ENCODE data around the gene TANGO2.

The TANGO2 gene

GRCh38 chr22:20020533-20021195 lies at the start of gene TANGO2:
TANGO2 (plus strand) TSS chr22:20021110; CDS start chr22:20036799, 15,689 bp downstream.
- DNase-seq, result peak; percentile 90

- DNase-seq, result no peak
Observed at GRCh38 chr22:19971276-19972124, 49.4 kb upstream of the TANGO2 start.

- no peak for DNase-seq
Observed at GRCh38 chr22:19972251-19972650, 48.7 kb upstream of the TANGO2 start.

GRCh38 chr22:19972652-19973550 lies 48.0 kb upstream of the TANGO2 start:
- no peak for DNase-seq

DNA sequence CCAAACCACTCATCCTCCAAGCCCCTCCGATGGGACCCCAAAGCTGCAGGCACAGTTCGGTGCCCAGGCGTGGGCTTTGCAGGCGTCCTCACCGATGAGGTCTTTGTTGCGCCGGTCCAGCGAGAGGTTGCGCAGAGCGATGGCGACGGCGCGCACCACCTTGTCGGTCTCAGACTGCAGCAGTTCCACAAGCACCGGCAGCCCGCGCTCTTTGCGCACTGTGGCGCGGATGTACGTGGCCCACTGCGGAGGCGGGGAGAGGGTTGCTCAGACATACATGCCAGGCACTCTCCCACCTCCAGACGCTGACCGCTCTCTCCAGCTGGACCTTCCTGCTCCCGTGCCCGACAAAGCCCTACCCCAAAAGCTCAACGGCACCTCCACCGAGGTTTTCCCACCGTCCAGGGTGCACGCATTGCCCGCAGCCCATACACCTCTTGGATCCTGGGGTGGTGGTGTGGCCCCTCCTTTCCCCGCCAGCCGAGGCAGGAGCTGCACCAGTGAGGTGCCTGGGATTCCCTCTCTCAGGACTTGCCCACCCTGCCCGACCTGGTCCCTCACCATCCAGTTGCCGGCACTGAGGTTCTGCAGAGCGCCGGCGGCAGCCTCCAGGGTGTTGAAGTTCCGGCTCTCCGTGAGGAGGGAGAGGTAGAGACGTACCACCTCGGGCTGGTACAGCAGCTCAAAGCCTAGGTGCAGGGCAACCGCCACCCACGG lies 47.2 kb upstream of the TANGO2 start:
- DNase-seq, result no peak

DNA sequence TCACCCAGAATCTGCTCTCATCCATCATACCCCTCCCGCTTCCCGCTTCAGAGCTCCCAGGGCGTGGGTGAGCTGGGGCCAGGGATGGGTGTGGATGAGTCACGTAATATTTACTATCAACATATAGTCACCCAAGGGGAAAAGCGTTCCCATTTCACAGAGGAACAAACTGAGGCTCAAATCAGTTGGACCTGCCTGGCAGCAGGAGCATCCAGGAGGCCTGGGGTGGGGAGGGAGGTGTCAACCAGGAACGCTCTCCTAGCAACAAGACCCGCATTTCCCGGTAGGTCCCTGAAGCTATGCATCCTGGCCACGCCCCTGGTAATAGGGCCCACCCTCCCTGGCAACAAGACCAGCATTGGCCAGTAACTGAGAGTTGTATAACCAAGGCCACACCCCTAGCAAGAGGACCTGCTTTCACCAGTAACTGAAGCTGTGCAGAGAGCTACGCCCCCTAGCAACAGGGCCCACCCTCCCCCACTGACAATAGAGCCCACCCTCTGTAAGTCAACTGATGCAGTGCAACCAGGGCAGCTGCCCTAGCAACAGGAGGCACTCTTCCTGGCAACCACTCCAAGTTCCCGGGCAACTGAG lies 46.5 kb upstream of the TANGO2 start:
- peak; percentile 86 for DNase-seq

- DNase-seq, result peak; percentile 61
Observed at GRCh38 chr22:19974935-19975706, 45.8 kb upstream of the TANGO2 start.

DNA sequence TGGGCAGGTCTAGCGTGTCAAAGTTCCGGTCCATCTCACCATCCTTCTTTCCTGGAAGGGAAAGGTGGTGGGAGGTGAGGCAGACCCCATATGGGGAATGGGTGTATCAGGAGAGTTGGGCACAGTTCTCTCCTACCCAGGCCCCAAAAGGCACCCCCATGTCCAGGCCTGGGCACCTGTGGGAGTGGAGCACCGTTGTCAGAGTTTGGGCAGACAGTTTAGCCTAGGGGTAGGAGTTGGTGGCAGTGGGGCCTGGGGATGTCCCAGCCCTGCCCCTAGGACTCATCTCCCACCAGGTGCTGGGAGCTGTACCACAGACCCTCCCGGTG lies 45.2 kb upstream of the TANGO2 start:
- DNase-seq, result no peak

- DNase-seq, result no peak
Observed at GRCh38 chr22:19976671-19977070, 44.2 kb upstream of the TANGO2 start.

DNA sequence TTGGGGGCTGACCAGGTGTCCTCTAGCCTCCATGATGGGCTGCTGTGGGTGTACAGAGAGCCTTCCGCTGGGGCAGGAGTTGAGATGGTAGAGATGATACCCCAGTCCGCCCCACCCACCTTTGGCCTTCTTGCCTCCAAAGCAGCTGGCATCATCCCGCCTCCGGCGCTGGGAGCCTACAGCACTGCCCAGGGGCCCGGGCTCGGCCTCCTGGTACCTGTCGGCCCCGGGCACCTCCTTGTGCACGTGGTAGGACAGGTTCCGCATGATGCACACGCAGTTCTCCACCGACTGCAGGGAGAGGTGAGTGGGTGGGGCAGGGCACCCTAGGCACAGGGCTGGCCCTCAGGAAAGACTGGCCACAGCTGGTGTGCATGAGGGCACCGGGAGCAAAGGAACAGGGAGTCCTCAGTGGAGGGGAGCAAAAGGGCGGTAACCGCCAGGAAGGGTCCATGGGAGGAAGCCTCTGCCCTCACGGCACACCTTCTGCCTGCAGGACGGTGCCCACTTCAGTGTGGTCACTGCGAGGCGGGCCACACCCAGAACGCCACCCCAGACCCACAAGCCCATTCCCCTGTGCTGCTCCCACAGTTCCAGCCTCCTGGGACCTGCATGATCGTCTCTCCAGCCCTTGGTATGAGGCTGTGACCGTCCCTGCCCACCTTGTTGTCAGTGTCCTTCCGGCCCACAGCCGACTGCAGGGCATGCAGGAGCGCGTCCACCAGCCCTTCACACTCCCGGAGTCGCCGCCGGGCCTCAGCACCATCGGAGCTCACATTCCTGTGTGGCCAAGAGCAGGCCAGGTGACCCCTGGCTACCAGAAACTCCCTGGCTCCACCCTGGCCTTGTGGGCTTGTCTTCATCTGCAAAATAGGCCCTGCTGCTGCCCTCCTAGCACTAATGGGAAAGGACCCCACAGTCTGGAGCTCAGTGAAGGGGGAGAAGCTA lies 43.3 kb upstream of the TANGO2 start:
- DNase-seq, result no peak

DNA sequence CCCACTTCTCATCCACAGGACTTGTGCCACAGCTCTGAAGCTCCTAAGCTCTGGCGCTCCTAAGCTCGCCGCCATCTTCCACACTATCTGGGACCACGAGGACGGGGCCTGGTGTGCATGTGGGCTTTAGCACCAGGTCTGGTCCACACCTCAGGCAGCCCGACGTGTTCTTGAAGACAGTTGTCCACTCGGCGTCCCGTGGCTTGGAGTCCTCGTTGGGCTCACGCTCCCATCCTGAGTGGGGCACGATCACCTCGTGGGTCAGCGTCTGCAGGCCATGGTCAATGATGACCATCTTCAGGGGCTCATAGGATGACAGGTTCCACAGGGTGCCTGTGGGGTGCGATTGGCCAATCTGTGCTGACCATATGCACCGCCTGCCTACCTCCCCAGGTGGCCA lies 42.2 kb upstream of the TANGO2 start:
- no peak for DNase-seq

DNA sequence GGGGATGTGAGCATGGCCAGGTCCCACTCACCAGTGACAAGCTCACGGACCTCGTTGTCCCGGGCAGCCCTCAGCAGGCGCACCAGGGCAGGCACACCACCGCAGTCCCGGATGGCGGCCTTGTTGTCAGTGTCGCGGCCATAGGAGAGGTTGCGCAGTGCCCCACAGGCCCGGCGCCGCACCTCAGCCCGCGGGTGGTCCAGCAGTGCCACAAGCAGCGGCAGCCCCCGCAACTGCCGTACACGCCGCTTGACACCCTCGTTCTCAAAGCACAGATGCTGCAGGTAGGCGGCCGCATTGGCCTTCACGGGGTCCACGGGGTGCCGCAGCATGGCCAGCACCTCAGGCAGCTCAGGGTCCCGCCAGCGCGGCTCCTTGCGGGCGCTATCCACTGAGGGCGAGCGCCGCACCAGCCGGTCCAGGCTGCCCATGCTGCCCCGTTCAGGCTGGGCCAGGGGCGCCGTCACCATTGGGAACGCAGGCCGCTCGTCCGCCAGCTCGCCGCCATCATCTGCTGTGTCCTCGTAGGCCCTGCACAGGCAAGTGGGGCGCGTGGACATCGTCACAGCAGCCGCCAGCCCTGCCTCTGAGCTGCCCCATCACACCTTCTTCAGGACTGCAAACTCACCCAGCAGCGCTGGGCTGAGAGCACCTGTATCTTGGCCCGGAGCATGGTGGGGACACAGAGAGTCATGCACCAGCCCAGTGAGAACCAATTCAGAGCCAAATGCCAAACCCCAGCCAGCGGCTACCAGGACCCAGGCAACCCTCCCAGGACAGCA lies 41.0 kb upstream of the TANGO2 start:
- DNase-seq, result no peak

GRCh38 chr22:19980766-19981165 lies 40.1 kb upstream of the TANGO2 start:
- DNase-seq, result no peak

GRCh38 chr22:19981171-19981960 lies 39.5 kb upstream of the TANGO2 start:
- no peak for DNase-seq

GRCh38 chr22:19981961-19982920 lies 38.7 kb upstream of the TANGO2 start:
- no peak for DNase-seq

DNA sequence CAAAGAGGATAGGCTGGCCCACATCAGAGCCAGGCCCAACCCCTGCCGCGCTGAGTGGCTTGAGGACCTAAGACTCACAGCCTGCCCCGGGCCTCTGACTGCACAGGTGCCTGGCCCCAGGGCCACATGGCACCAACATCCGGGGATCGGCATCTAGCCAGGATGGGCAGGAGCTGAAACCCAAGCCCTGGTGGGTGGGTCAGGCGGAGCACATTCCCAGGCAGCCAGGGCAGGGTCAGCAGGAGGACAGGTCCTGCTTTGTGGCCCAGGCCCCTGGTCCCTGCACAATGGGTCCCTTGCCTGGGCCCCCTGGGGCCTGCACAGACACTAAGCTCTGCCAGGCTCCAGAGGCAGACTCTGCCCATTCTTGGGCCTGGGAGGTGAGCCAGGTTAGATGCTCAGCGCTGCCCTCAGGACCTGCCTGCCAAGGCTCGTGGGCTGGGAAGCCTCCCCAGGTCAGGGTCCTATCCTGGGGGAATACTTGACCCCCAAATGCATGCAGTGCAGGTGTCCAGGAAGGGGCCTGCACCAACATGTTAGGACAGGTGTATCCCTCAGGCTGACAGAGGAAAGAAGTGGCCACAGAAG lies 37.8 kb upstream of the TANGO2 start:
- no peak for DNase-seq

DNA sequence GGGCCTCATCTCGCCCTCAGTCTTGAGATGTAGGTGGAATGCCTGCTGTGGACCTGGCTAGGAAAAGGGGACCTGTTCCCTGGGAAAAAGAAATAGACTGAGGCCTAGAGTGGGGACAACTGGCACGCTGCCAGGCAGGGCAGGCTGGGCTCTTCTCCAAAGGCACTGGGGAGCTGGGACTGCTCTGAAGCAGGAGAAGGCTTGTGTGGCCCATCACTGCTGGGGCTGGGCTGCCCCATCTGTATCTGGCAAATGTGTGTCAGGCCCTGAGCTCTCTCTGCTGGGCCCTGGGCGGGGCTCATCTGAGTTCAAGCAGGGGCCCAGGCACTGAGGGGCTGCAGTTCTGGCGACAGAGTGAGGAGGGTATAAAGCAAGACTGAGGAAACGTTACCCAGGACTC lies 37.2 kb upstream of the TANGO2 start:
- DNase-seq, result no peak

Measured in NCI-H1092 treated with DMSO at 0.1 percent for 48 hours (cell line).